PC-3 (cell line): ENCODE data around the gene ILF3. TPM values are rescaled to one million over a fixed set of nuclear protein-coding genes. Genes with fewer than 3 reads are reported as not detected.

ENCODE experiments used
- ATAC-seq: fragments of 200-7000 bp; cut with Tn5 transposase; 2 replicates; pipeline ENCODE4 v1.9.1; 2020; ENCODE audit warnings: mild to moderate bottlenecking, moderate library complexity
- BruUV-seq: library from RNA; stranded (reverse); fragments of 400-500 nt; replicated peaks from 2 replicates; lab custom pipeline; 2021; lab: Mats Ljungman, UMichigan
- CTCF ChIA-PET: fragments of 300-600 bp; sonication (Branson Sonifier 250); formaldehyde crosslinking; loops from one replicate; lab custom pipeline; 2022; ENCODE audit warnings: antibody characterized with exemption; lab: Charles Lee
- POLR2A ChIA-PET: fragments of 300-600 bp; sonication (Branson Sonifier 250); formaldehyde crosslinking; loops from one replicate; lab custom pipeline; 2022; ENCODE audit warnings: antibody characterized with exemption; ENCODE audit not compliant: unreplicated experiment; lab: Charles Lee
- DNase-seq: peaks from one replicate; pipeline ENCODE4 v3.0.0-alpha.2; 2015
- H2AFZ ChIP-seq: fragments of 300-600 bp; sonication (generic); 2 replicates; pipeline ENCODE4 v1.6.0; 2016; ENCODE audit warnings: antibody characterized with exemption, low read length
- H3F3A ChIP-seq: fragments of 300-600 bp; sonication (generic); one replicate; pipeline ENCODE4 v1.6.0; 2017; ENCODE audit warnings: antibody characterized with exemption, low read length, control low read depth, mild to moderate bottlenecking; ENCODE audit not compliant: unreplicated experiment
- H3K27ac ChIP-seq: fragments of 300-600 bp; sonication (generic); 2 replicates; pipeline ENCODE4 v1.5.1; 2016; ENCODE audit warnings: mild to moderate bottlenecking, low read length
- H3K27me3 ChIP-seq: fragments of 300-600 bp; sonication (generic); 2 replicates; pipeline ENCODE4 v1.6.1; 2016; ENCODE audit warnings: low read length, mixed read lengths
- H3K36me3 ChIP-seq: fragments of 300-600 bp; sonication (generic); 2 replicates; pipeline ENCODE4 v1.6.1; 2016; ENCODE audit warnings: low read depth, mixed run types, low read length, mixed read lengths
- H3K4me1 ChIP-seq: fragments of 300-600 bp; sonication (generic); 2 replicates; pipeline ENCODE4 v1.5.1; 2016; ENCODE audit warnings: low read length; ENCODE audit not compliant: insufficient read depth
- H3K4me2 ChIP-seq: fragments of 300-600 bp; sonication (generic); 2 replicates; pipeline ENCODE4 v1.6.0; 2016; ENCODE audit warnings: low read length
- H3K4me3 ChIP-seq: fragments of 300-600 bp; sonication (generic); 2 replicates; pipeline ENCODE4 v1.5.1; 2016; ENCODE audit warnings: mild to moderate bottlenecking, low read length, mixed read lengths
- H3K79me2 ChIP-seq: fragments of 300-600 bp; sonication (generic); 2 replicates; pipeline ENCODE4 v1.6.1; 2017; ENCODE audit warnings: low read length, mixed read lengths
- H3K9ac ChIP-seq: fragments of 300-600 bp; sonication (generic); 2 replicates; pipeline ENCODE4 v1.6.0; 2016; ENCODE audit warnings: mild to moderate bottlenecking, low read length
- H3K9me2 ChIP-seq: fragments of 300-600 bp; sonication (generic); replicated peaks from 2 replicates; pipeline ENCODE4 v1.6.1; 2016; ENCODE audit warnings: mixed run types, low read length, mixed read lengths
- H3K9me3 ChIP-seq: fragments of 300-600 bp; sonication (generic); 2 replicates; pipeline ENCODE4 v1.6.1; 2016; ENCODE audit warnings: low read length, mixed read lengths
- H4K20me1 ChIP-seq: fragments of 300-600 bp; sonication (generic); 2 replicates; pipeline ENCODE4 v1.6.1; 2016; ENCODE audit warnings: low read length, mixed read lengths
- CTCF ChIP-seq: fragments of 300-600 bp; sonication (generic); conservative IDR thresholded peaks from 2 replicates; pipeline ENCODE4 v1.5.1; 2017; ENCODE audit warnings: antibody characterized with exemption, low read depth, mild to moderate bottlenecking, low read length
- EZH2 ChIP-seq: fragments of 300-600 bp; sonication (generic); IDR thresholded peaks from one replicate; pipeline ENCODE4 v1.6.1; 2017; ENCODE audit warnings: antibody characterized with exemption, mild to moderate bottlenecking, low read length; ENCODE audit not compliant: unreplicated experiment
- EZH2phosphoT487 ChIP-seq: fragments of 300-600 bp; sonication (generic); IDR thresholded peaks from 2 replicates; pipeline ENCODE4 v1.6.1; 2018; ENCODE audit warnings: mild to moderate bottlenecking, antibody characterized with exemption, low read length, borderline replicate concordance
- intact Hi-C: fragments of 100-400 bp; cut with micrococcal nuclease; formaldehyde crosslinking; loops from 2 replicates; pipeline ENCODE4 v1.9.0; 2023
- total RNA-seq: library from RNA; depleted of rRNA; stranded (reverse); fragments of >200 nt; gene quantifications from 2 replicates; pipeline ENCODE4 v1.2.3, GENCODE V29; 2014

ILF3 gene
- total RNA-seq, 1 experiment from 2014 or later, result 322 TPM

GRCh38 chr19:10725415-10725814 is 71.3 kb downstream of the ILF3 start:
- Histone ChIP-seq H2AFZ (no peak overlapping the region), H3K9me2 (no peaks in the 10 kb centered on the region), H3K9me3 (no peaks in the 10 kb centered on the region), H3K79me2 (peaks cover 98% of the 10 kb centered on the region), H3K4me2 (no peak overlapping the region), H3F3A (no peaks in the 10 kb centered on the region), H3K27me3 (no peaks in the 10 kb centered on the region), H4K20me1 (peaks cover 51% of the 10 kb centered on the region), H3K4me1 (no peaks in the 10 kb centered on the region), H3K4me3 (no peak overlapping the region), H3K36me3 (no peaks in the 10 kb centered on the region), H3K9ac (no peak overlapping the region), H3K27ac (no peak overlapping the region)
- CTCF ChIA-PET, result no interaction called here
- intact Hi-C loops, result no loop called here
- no peak for TF ChIP-seq EZH2
- TF ChIP-seq CTCF, result no peak
- TF ChIP-seq EZH2phosphoT487, result no peak
- ATAC-seq (no peak), DNase-seq (no peak)
- no TSS peak for BruUV-seq
- POLR2A ChIA-PET, result no interaction called here

- no peak overlapping the region for H3K27ac ChIP-seq
- ChIA-PET CTCF (no interaction called here), POLR2A (no interaction called here)
- peaks cover 98% of the 10 kb centered on the region for H3K79me2 ChIP-seq
- H3K36me3 ChIP-seq, result no peaks in the 10 kb centered on the region
- H3K9me2 ChIP-seq, result no peaks in the 10 kb centered on the region
- no peak overlapping the region for H2AFZ ChIP-seq
- no TSS peak for BruUV-seq
- TF ChIP-seq EZH2, result no peak
- TF ChIP-seq CTCF, result no peak
- no peak for TF ChIP-seq EZH2phosphoT487
- no peaks in the 10 kb centered on the region for H3K4me1 ChIP-seq
- no peak overlapping the region for H3K4me2 ChIP-seq
- ATAC-seq (no peak), DNase-seq (no peak)
- H3K4me3 ChIP-seq, result no peak overlapping the region
- H3F3A ChIP-seq, result no peaks in the 10 kb centered on the region
- H4K20me1 ChIP-seq, result peaks cover 50% of the 10 kb centered on the region
- H3K9ac ChIP-seq, result no peak overlapping the region
- H3K27me3 ChIP-seq, result no peaks in the 10 kb centered on the region
- H3K9me3 ChIP-seq, result no peaks in the 10 kb centered on the region
- intact Hi-C loops, result no loop called here
Measured at GRCh38 chr19:10726268-10726667, 72.1 kb downstream of the ILF3 start.

- no peaks in the 10 kb centered on the region for H3K36me3 ChIP-seq
- H3K9me2 ChIP-seq, result no peaks in the 10 kb centered on the region
- DNase-seq (no peak), ATAC-seq (no peak)
- intact Hi-C loops, result no loop called here
- no peak overlapping the region for H2AFZ ChIP-seq
- H3K9ac ChIP-seq, result no peak overlapping the region
- no peak overlapping the region for H3K4me3 ChIP-seq
- POLR2A ChIA-PET, result no interaction called here
- H3K27me3 ChIP-seq, result no peaks in the 10 kb centered on the region
- no TSS peak for BruUV-seq
- TF ChIP-seq EZH2phosphoT487, result no peak
- no peak for TF ChIP-seq CTCF
- TF ChIP-seq EZH2, result no peak
- no peaks in the 10 kb centered on the region for H3F3A ChIP-seq
- H3K4me2 ChIP-seq, result no peak overlapping the region
- H3K4me1 ChIP-seq, result no peaks in the 10 kb centered on the region
- peaks cover 97% of the 10 kb centered on the region for H3K79me2 ChIP-seq
- no peaks in the 10 kb centered on the region for H3K9me3 ChIP-seq
- H4K20me1 ChIP-seq, result peaks cover 40% of the 10 kb centered on the region; the same call in 1 of the 2 replicates
- H3K27ac ChIP-seq, result no peak overlapping the region
- CTCF ChIA-PET, result no interaction called here
Measured at GRCh38 chr19:10727685-10728201, 73.6 kb downstream of the ILF3 start.
